ENCODE results near the gene PP2D1.

The PP2D1 gene

GRCh38 chr3:19972054-19972453 lies 40.0 kb downstream of the PP2D1 start:
- H3K4me3 ChIP-seq (replicated peaks; ENCODE audit: low read depth, low read length) = no peak overlapping the region
- TF ChIP-seq, protein P1, sequence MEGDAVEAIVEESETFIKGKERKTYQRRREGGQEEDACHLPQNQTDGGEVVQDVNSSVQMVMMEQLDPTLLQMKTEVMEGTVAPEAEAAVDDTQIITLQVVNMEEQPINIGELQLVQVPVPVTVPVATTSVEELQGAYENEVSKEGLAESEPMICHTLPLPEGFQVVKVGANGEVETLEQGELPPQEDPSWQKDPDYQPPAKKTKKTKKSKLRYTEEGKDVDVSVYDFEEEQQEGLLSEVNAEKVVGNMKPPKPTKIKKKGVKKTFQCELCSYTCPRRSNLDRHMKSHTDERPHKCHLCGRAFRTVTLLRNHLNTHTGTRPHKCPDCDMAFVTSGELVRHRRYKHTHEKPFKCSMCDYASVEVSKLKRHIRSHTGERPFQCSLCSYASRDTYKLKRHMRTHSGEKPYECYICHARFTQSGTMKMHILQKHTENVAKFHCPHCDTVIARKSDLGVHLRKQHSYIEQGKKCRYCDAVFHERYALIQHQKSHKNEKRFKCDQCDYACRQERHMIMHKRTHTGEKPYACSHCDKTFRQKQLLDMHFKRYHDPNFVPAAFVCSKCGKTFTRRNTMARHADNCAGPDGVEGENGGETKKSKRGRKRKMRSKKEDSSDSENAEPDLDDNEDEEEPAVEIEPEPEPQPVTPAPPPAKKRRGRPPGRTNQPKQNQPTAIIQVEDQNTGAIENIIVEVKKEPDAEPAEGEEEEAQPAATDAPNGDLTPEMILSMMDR (IDR thresholded peaks at IDR 0.05; ENCODE audit: insufficient read depth, low read length, poor library complexity, severe bottlenecking) = no peak
- no peaks in the 10 kb centered on the region; the same call in none of the 2 replicates for H3K36me3 ChIP-seq (ENCODE audit: control insufficient read depth, insufficient read depth, low read length)
- no peak for DNase-seq (ENCODE audit: extremely low read depth, insufficient read length)
- no peaks in the 10 kb centered on the region for H3K27me3 ChIP-seq (replicated peaks; ENCODE audit: control insufficient read depth, insufficient read depth, low read length)

GRCh38 chr3:19970327-19970726 lies 41.7 kb downstream of the PP2D1 start:
- no peak overlapping the region for H3K4me3 ChIP-seq (replicated peaks; ENCODE audit: low read depth, low read length)
- no peak for DNase-seq (ENCODE audit: extremely low read depth, insufficient read length)
- H3K36me3 ChIP-seq (ENCODE audit: control insufficient read depth, insufficient read depth, low read length) = no peaks in the 10 kb centered on the region; the same call in none of the 2 replicates
- H3K27me3 ChIP-seq (replicated peaks; ENCODE audit: control insufficient read depth, insufficient read depth, low read length) = no peaks in the 10 kb centered on the region
- TF ChIP-seq, protein P1 (IDR thresholded peaks at IDR 0.05; ENCODE audit: insufficient read depth, low read length, poor library complexity, severe bottlenecking) = no peak

DNA sequence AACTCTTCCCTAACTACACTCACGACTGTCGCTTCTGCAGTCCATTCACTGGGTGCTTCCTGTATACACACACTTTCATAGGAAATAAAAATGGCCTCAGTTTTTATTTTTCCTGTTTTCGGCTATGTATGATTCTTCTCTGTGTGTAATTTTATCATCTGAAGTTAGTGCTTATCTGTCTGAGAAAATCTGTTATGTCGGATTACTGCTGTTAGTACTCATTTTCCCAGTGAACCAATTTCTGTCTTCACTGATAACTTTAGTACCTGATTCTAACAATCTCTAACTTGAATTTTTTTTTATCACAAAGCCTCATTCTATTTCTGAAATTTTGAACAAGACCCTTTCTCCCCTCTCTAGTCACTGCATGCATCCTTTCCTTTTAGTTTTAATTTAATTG lies 44.3 kb downstream of the PP2D1 start:
- Histone ChIP-seq H3K4me3 (replicated peaks; ENCODE audit: low read depth, low read length) (no peak overlapping the region), H3K36me3 (ENCODE audit: control insufficient read depth, insufficient read depth, low read length) (no peaks in the 10 kb centered on the region; the same call in none of the 2 replicates), H3K27me3 (replicated peaks; ENCODE audit: control insufficient read depth, insufficient read depth, low read length) (no peaks in the 10 kb centered on the region)
- TF ChIP-seq, protein P1 (IDR thresholded peaks at IDR 0.05; ENCODE audit: insufficient read depth, low read length, poor library complexity, severe bottlenecking) = no peak
- DNase-seq (ENCODE audit: extremely low read depth, insufficient read length) = no peak

DNA sequence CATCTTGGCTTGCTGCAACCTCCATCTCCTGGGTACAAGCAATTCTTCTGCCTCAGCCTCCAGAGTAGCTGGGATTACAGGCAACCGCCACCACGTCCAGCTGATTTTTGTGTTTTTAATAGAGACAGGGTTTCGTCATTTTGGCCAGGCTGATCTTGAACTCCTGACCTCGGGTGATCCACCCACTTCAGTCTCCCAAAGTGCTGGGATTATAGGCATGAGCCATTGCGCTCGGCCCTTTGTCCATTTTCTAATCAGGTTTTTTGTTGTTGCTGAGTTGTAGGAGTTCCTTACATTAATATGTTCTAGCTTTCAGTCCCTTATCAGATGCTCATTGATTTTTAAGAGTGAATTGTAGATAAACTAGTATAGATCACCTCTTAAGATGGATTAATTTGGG lies 44.9 kb downstream of the PP2D1 start:
- no peak overlapping the region for H3K4me3 ChIP-seq (replicated peaks; ENCODE audit: low read depth, low read length)
- DNase-seq (ENCODE audit: extremely low read depth, insufficient read length) = no peak
- H3K27me3 ChIP-seq (replicated peaks; ENCODE audit: control insufficient read depth, insufficient read depth, low read length) = no peaks in the 10 kb centered on the region
- no peaks in the 10 kb centered on the region; the same call in none of the 2 replicates for H3K36me3 ChIP-seq (ENCODE audit: control insufficient read depth, insufficient read depth, low read length)
- TF ChIP-seq, protein P1 (IDR thresholded peaks at IDR 0.05; ENCODE audit: insufficient read depth, low read length, poor library complexity, severe bottlenecking) = no peak

- no peaks in the 10 kb centered on the region; the same call in none of the 2 replicates for H3K36me3 ChIP-seq (ENCODE audit: control insufficient read depth, insufficient read depth, low read length)
- H3K27me3 ChIP-seq (replicated peaks; ENCODE audit: control insufficient read depth, insufficient read depth, low read length) = no peaks in the 10 kb centered on the region
- no peak overlapping the region for H3K4me3 ChIP-seq (replicated peaks; ENCODE audit: low read depth, low read length)
- DNase-seq (ENCODE audit: extremely low read depth, insufficient read length) = no peak
- TF ChIP-seq, protein P1 (IDR thresholded peaks at IDR 0.05; ENCODE audit: insufficient read depth, low read length, poor library complexity, severe bottlenecking) = no peak
Measured at GRCh38 chr3:19961960-19962359, 50.1 kb downstream of the PP2D1 start.

DNA sequence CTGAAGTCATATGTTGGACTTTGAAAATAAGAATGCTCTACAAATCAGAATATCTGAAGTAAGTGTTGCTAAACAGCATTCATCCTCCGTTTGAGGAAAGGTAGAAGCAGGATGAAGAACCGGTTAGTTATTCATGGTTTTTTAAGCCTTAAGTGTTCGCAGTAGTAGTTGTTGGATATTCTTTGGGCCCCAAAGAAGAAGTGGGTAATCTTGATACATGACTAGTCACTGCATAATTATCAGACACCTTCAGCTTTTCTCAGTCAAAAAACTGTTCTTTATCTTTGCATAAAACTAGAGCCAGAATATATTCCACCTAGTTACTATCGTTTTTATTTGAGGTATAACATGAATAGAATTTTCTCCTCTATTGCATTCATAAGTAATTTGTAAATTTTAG lies 51.4 kb downstream of the PP2D1 start:
- TF ChIP-seq, protein P1 (IDR thresholded peaks at IDR 0.05; ENCODE audit: insufficient read depth, low read length, poor library complexity, severe bottlenecking) = no peak
- Histone ChIP-seq H3K4me3 (replicated peaks; ENCODE audit: low read depth, low read length) (no peak overlapping the region), H3K36me3 (ENCODE audit: control insufficient read depth, insufficient read depth, low read length) (peaks cover 1% of the 10 kb centered on the region), H3K27me3 (replicated peaks; ENCODE audit: control insufficient read depth, insufficient read depth, low read length) (no peaks in the 10 kb centered on the region)
- DNase-seq (ENCODE audit: extremely low read depth, insufficient read length) = no peak

Data from GM06990 (cell line).